ENCODE measurements around the gene GPC4. TPM values are rescaled to one million over a fixed set of nuclear protein-coding genes. Genes with fewer than 3 reads are reported as not detected.

GPC4 gene
- polyA plus RNA-seq, 3 donors, result 0.03 to 0.59 (median 0.27) TPM

DNA sequence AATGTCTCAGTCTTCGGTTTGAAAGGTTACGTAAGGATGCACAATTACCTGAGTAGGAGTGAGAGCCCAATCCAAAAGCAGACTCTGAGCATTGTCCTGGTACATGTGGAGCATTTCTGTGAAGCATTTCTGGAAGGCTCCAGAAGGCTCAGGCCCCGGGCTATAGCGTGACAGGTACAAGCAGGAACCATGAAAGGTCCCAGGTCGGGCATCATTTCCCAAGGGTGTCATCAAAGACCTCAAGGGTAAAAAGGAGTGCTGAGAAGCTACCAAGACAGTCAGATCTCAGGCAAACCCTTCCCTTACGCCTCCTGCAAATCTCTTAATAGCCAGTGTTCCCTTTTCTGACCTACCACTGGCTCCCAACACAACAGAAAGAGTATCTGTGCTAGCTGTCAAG, 30.8 kb downstream of the GPC4 start:
- no peaks in the 10 kb centered on the region for H4K20me1 ChIP-seq (ENCODE audit: insufficient read depth, low read length)
- no peak for DNase-seq
- H3K27ac ChIP-seq (ENCODE audit: low read depth in 1 of 2, low read length in 2 of 2), result no peak overlapping the region
- peaks cover 0 to 6% (median 0%) of the 10 kb centered on the region in 7 donors for H3K9me3 Mint-ChIP-seq
- WGBS (ENCODE audit: insufficient coverage), result 67% methylated on average over 3 of the region's 6 CpGs
- H3K9ac ChIP-seq (ENCODE audit: insufficient read depth, low read length, poor library complexity, severe bottlenecking), result no peak overlapping the region
- no peak overlapping the region for H3K4me2 ChIP-seq (replicated peaks; ENCODE audit: extremely low read depth, low read length, poor library complexity, severe bottlenecking)
- intact Hi-C loops (cut with micrococcal nuclease), result no loop called here
- no peak overlapping the region for H2AFZ ChIP-seq (ENCODE audit: insufficient read depth, low read depth, low read length, poor library complexity, severe bottlenecking)
- peaks cover 0 to 2% of the 10 kb centered on the region in 2 donors for H3K27me3 ChIP-seq (ENCODE audit: control insufficient read depth in 2 of 2, insufficient read depth in 2 of 2, low read length in 2 of 2)
- peaks cover 0 to 7% (median 2%) of the 10 kb centered on the region in 3 donors for H3K27me3 Mint-ChIP-seq (ENCODE audit: low read depth in 3 of 3)
- no peaks in the 10 kb centered on the region for H3K9me3 ChIP-seq (replicated peaks in 1 of 2; ENCODE audit: control insufficient read depth in 1 of 2, insufficient read depth in 1 of 2, low read length in 2 of 2)
- H3K4me3 Mint-ChIP-seq, result no peak overlapping the region
- H3K36me3 ChIP-seq (replicated peaks in 1 of 2; ENCODE audit: control insufficient read depth in 1 of 2, insufficient read depth in 2 of 2, low read length in 2 of 2), result no peaks in the 10 kb centered on the region
- no peak overlapping the region for H3K4me3 ChIP-seq (replicated peaks in 1 of 3; ENCODE audit: low read depth in 2 of 3, low read length in 3 of 3)
- H3K79me2 ChIP-seq (ENCODE audit: insufficient read depth, low read length), result no peaks in the 10 kb centered on the region
- no peaks in the 10 kb centered on the region for H3K4me1 Mint-ChIP-seq
- no peaks in the 10 kb centered on the region for H3K36me3 Mint-ChIP-seq
- no peak overlapping the region for H3K27ac Mint-ChIP-seq
- TF ChIP-seq, protein P1, sequence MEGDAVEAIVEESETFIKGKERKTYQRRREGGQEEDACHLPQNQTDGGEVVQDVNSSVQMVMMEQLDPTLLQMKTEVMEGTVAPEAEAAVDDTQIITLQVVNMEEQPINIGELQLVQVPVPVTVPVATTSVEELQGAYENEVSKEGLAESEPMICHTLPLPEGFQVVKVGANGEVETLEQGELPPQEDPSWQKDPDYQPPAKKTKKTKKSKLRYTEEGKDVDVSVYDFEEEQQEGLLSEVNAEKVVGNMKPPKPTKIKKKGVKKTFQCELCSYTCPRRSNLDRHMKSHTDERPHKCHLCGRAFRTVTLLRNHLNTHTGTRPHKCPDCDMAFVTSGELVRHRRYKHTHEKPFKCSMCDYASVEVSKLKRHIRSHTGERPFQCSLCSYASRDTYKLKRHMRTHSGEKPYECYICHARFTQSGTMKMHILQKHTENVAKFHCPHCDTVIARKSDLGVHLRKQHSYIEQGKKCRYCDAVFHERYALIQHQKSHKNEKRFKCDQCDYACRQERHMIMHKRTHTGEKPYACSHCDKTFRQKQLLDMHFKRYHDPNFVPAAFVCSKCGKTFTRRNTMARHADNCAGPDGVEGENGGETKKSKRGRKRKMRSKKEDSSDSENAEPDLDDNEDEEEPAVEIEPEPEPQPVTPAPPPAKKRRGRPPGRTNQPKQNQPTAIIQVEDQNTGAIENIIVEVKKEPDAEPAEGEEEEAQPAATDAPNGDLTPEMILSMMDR (IDR thresholded peaks at IDR 0.05), result no peak
- H3K4me1 ChIP-seq (ENCODE audit: control insufficient read depth in 1 of 2, insufficient read depth in 2 of 2, low read length in 2 of 2), result no peaks in the 10 kb centered on the region

DNA sequence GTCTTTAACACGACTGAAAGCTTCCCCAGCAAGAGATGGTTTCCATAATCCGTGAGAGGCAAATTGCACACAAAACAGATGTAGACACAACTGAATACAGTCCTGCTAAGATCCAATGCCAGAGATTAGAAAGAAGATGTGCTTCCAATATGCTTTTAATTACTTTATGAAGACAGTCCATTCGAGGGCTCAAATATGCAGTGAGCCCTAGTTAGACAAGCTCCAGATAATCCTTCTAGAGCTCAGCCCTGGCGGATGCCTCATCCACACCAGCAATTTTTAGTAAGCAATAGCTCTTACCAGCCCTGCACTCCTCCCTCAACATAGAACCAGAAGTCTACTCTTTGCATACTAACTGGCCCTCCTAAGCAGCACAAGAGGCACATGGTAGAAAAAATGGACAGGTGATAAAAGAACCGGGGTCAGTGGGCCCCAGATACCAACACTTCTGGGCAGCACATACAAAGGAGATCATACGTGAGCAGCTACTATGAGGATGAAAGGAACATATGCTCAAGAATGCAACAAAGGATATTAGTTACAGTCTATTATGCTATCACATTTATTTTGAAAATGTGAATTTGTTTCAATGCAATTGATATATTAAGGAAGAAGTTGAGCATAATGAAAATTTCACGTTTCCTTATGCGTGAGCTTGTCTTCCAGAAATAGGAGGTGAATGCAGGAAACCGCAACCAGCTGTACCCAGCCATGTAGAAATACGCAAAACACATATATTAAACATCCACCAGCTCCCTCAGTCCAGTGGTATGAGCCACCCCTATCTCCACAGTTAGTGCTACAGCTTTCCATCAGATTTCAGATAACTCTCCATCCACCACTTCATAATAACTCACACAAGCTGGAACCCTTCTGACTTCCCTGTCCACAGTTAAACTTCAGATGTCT, 34.3 kb downstream of the GPC4 start:
- no peak overlapping the region for H3K4me3 Mint-ChIP-seq
- Histone ChIP-seq H3K4me1 (ENCODE audit: control insufficient read depth in 1 of 2, insufficient read depth in 2 of 2, low read length in 2 of 2) (no peaks in the 10 kb centered on the region), H3K27me3 (ENCODE audit: control insufficient read depth in 2 of 2, insufficient read depth in 2 of 2, low read length in 2 of 2) (no peaks in the 10 kb centered on the region), H3K36me3 (replicated peaks in 1 of 2; ENCODE audit: control insufficient read depth in 1 of 2, insufficient read depth in 2 of 2, low read length in 2 of 2) (no peaks in the 10 kb centered on the region), H3K9ac (ENCODE audit: insufficient read depth, low read length, poor library complexity, severe bottlenecking) (no peak overlapping the region), H2AFZ (ENCODE audit: insufficient read depth, low read depth, low read length, poor library complexity, severe bottlenecking) (no peak overlapping the region), H4K20me1 (ENCODE audit: insufficient read depth, low read length) (no peaks in the 10 kb centered on the region), H3K27ac (ENCODE audit: low read depth in 1 of 2, low read length in 2 of 2) (no peak overlapping the region), H3K9me3 (replicated peaks in 1 of 2; ENCODE audit: control insufficient read depth in 1 of 2, insufficient read depth in 1 of 2, low read length in 2 of 2) (no peaks in the 10 kb centered on the region), H3K4me3 (replicated peaks in 1 of 3; ENCODE audit: low read depth in 2 of 3, low read length in 3 of 3) (no peak overlapping the region), H3K4me2 (replicated peaks; ENCODE audit: extremely low read depth, low read length, poor library complexity, severe bottlenecking) (no peak overlapping the region), H3K79me2 (ENCODE audit: insufficient read depth, low read length) (no peaks in the 10 kb centered on the region)
- peaks cover 0 to 5% (median 0%) of the 10 kb centered on the region in 3 donors for H3K27me3 Mint-ChIP-seq (ENCODE audit: low read depth in 3 of 3)
- H3K27ac Mint-ChIP-seq, result no peak overlapping the region
- TF ChIP-seq, protein P1 (IDR thresholded peaks at IDR 0.05), result no peak
- no peak for DNase-seq
- intact Hi-C loops (cut with micrococcal nuclease), result no loop called here
- no peaks in the 10 kb centered on the region for H3K36me3 Mint-ChIP-seq
- peaks cover 0 to 9% (median 0%) of the 10 kb centered on the region in 7 donors for H3K9me3 Mint-ChIP-seq
- H3K4me1 Mint-ChIP-seq, result no peaks in the 10 kb centered on the region
- WGBS (ENCODE audit: insufficient coverage), result 100% methylated on average over 1 of the region's 10 CpGs

All from CD14-positive monocyte (primary cell).